Measurements from ENCODE around the gene SCN1B.

DNA sequence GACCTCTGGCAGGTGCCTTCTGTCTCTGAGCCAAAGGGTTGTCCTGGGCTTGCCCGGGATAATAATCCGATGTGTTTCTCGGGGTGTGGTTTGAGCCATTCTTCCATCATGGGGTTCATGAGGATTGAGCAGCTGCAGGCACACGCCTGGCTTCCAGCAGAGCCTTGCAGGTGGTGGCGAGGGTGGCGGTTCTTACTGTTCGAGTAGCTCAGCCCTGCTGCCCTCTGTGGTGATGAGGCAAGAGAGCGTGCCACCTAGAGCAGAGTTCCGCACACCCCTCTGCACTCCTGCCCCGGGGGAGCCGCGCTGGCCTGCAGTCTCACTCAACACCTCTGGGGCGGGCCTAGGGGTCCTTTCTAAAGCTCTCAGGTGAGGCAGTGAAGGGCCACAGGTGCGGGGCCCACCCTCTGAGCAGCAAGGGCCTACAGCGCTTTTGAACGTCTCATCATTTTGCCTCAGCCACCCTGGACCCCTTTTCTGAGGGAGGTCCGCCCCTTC is 3.8 kb downstream of the SCN1B start:
- TF ChIP-seq, protein P1, sequence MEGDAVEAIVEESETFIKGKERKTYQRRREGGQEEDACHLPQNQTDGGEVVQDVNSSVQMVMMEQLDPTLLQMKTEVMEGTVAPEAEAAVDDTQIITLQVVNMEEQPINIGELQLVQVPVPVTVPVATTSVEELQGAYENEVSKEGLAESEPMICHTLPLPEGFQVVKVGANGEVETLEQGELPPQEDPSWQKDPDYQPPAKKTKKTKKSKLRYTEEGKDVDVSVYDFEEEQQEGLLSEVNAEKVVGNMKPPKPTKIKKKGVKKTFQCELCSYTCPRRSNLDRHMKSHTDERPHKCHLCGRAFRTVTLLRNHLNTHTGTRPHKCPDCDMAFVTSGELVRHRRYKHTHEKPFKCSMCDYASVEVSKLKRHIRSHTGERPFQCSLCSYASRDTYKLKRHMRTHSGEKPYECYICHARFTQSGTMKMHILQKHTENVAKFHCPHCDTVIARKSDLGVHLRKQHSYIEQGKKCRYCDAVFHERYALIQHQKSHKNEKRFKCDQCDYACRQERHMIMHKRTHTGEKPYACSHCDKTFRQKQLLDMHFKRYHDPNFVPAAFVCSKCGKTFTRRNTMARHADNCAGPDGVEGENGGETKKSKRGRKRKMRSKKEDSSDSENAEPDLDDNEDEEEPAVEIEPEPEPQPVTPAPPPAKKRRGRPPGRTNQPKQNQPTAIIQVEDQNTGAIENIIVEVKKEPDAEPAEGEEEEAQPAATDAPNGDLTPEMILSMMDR (IDR thresholded peaks at IDR 0.05): no peak
- TF ChIP-seq POLR2A (IDR thresholded peaks at IDR 0.05) (no peak), POLR2AphosphoS5 (IDR thresholded peaks at IDR 0.05) (no peak)

Measured in transverse colon (tissue), 4 donors.